ENCODE data around the gene CSTF3.

CSTF3 gene

DNA sequence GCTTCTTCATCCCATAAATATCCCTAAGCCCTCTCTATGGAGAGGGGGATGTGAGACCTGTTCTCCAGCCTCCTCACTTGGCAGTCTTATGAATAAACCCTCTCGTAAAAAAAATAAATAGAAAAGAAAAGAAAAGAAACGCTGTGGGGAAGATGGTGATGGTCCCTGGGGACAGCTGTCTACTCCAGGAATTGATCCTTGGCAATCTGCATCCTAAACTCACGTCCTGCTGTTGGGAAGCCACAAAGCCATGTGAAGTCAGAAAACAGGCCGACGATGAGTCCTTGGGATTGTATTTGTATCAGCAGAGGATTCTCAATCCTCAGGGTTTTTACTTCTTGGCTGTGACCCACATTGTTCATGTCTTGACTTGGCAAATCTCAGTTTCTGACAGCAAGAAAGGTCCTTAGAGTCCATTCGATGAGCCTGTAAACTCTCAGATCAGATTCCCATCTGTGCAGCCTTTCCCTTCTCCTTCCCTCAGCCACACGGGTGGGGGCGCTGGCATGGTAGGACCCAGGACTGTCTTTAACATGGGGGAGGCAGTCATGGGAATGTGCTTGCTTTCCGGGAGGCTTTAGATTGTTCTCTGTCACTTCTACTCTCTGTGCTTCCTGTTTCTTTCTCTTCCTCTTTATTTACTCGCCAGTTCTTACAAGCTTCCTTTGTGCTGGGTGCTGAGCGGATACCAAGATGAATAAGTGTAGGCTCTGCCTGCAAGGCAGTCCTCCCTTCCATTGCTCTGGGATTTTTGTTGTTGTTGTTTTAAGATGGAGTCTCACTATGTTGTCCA is 97.1 kb downstream of the CSTF3 start:
- DNase-seq (ENCODE audit: extremely low spot score): no peak
- POLR2A ChIA-PET: interaction anchor here (0.6 kb wide), 1 partner anchor 91 kb away, joined by 4 read pairs; no protein-coding TSS in a partner anchor
- TF ChIP-seq CTCF (IDR thresholded peaks at IDR 0.05; ENCODE audit: control extremely low read depth, extremely low read depth, low read depth, missing control alignments): no peak
- CTCF ChIA-PET: interaction anchor here (0.9 to 10.4 kb wide), 30 partner anchors 9 to 678 kb away, joined by 3 to 155 read pairs (median 5); partner anchors contain the start of genes CCDC73 and TCP11L1

- ChIA-PET CTCF (interaction anchor here (0.9 to 10.4 kb wide), 15 partner anchors 10 to 272 kb away, joined by 3 to 155 read pairs (median 4); no protein-coding TSS in a partner anchor), POLR2A (interaction anchor here (0.7 kb wide), 1 partner anchor 24 kb away, joined by 3 read pairs; the partner anchor contains the start of gene TCP11L1)
- peak; percentile 45 for DNase-seq (ENCODE audit: extremely low spot score)
- no peak for TF ChIP-seq CTCF (IDR thresholded peaks at IDR 0.05; ENCODE audit: control extremely low read depth, extremely low read depth, low read depth, missing control alignments)
These were observed 97.9 kb downstream of the CSTF3 start for GRCh38 chr11:33063326-33063881.

DNA sequence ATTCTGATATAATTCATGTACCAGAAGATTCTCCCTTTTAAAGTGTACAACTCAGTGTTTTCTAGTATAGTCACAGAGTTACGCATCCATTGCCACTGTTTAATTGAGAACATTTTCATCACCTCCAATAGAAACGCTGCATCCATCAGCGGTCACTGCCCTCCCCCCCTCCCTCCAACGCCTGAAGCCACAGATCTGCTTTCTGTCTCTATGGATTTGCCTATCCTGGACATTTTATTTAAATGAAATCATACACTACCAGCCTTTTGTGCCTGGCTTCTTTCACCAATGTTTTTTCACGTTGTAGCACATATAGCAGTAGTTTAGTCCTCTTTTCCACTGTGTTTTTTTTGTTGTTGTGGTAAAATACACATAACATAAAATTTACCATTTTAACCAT is 99.1 kb downstream of the CSTF3 start:
- no peak for DNase-seq (ENCODE audit: extremely low spot score)
- ChIA-PET POLR2A (no interaction called here), CTCF (interaction anchor here (1.0 to 10.4 kb wide), 6 partner anchors 14 to 253 kb away, joined by 3 to 155 read pairs (median 4); no protein-coding TSS in a partner anchor)
- TF ChIP-seq CTCF (IDR thresholded peaks at IDR 0.05; ENCODE audit: control extremely low read depth, extremely low read depth, low read depth, missing control alignments): no peak

DNA sequence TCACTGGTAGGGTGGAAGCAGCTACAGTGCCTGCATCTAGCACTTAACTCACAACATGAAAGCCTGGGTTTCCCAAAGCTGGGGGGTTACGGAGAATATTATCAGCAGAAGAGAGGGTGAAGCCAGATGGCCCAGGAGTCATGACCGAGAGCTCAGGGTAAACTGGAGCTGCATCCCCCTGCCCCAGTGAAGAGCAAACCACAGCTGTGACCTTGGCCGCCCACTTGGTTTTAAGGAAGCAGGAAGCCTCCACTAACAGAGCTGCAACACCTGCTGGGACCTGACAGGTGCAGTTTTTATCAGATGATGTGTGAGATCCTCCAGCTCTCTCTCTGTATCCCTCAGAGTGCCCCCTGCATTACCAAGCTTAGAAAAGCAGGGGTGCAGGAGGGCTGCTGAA is 101.0 kb downstream of the CSTF3 start:
- CTCF ChIA-PET: interaction anchor here (0.8 to 10.4 kb wide), 8 partner anchors 9 to 251 kb away, joined by 3 to 155 read pairs (median 5); partner anchors contain the start of gene TCP11L1
- no peak for TF ChIP-seq CTCF (IDR thresholded peaks at IDR 0.05; ENCODE audit: control extremely low read depth, extremely low read depth, low read depth, missing control alignments)
- no peak for DNase-seq (ENCODE audit: extremely low spot score)
- POLR2A ChIA-PET: interaction anchor here (1.0 to 1.3 kb wide), 2 partner anchors 14 to 21 kb away, joined by 3 read pairs; partner anchors contain the start of gene TCP11L1

GRCh38 chr11:33059331-33060007 is 101.8 kb downstream of the CSTF3 start:
- DNase-seq (ENCODE audit: extremely low spot score): no peak
- TF ChIP-seq CTCF (IDR thresholded peaks at IDR 0.05; ENCODE audit: control extremely low read depth, extremely low read depth, low read depth, missing control alignments): no peak
- CTCF ChIA-PET: interaction anchor here (1.2 to 10.4 kb wide), 3 partner anchors 13 to 99 kb away, joined by 4 to 155 read pairs (median 6); partner anchors contain the start of gene TCP11L1
- POLR2A ChIA-PET: no interaction called here

DNA sequence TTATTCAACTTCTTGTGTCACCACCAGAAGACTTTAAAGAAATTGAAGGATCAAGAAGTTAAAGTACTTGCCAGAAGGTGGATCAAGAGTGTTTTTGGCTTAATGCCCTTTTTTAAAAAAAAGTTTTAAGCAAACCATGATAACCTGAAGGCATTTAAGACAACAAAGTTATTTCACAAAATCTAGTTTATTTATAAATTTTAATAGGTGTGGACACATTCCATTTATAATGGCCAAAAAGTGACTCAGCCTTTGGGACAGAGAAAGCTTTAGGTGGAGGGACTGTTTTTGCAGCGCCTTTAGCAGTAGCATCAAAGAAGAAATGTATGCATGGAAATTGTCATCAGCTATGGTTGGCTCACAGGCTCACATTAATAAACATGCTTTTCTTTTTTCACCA is 104.0 kb downstream of the CSTF3 start:
- POLR2A ChIA-PET: no interaction called here

More for the DNA sequence above, 104.0 kb downstream of the CSTF3 start:
- no peak for DNase-seq (ENCODE audit: extremely low spot score)
- no peak for TF ChIP-seq CTCF (IDR thresholded peaks at IDR 0.05; ENCODE audit: control extremely low read depth, extremely low read depth, low read depth, missing control alignments)
- CTCF ChIA-PET: no interaction called here

Measured in GM10248 (cell line).